ENCODE data around the gene LPP. TPM values are rescaled to one million over a fixed set of nuclear protein-coding genes. Genes with fewer than 3 reads are reported as not detected.

LPP gene
- total RNA-seq, 1 experiment from 2014 or later, result 264 TPM

GRCh38 chr3:188345223-188345622 is 191.3 kb downstream of the LPP start:
- Mint-ChIP-seq H3K27ac (ENCODE audit: unreplicated experiment) (peak overlapping the region; percentile 21), H3K9me3 (ENCODE audit: low read depth, unreplicated experiment) (no peaks in the 10 kb centered on the region), H3K36me3 (ENCODE audit: insufficient read depth, unreplicated experiment) (peaks cover 6% of the 10 kb centered on the region), H3K4me3 (ENCODE audit: low read depth, unreplicated experiment) (no peak overlapping the region), H3K27me3 (ENCODE audit: unreplicated experiment) (no peaks in the 10 kb centered on the region), H3K4me1 (ENCODE audit: low read depth, unreplicated experiment) (peaks cover 68% of the 10 kb centered on the region)
- DNase-seq, result no peak
- CTCF ChIA-PET, result interaction anchor here (1.2 kb wide), 1 partner anchor 589 kb away, joined by 4 read pairs; no protein-coding TSS in a partner anchor
- no peak for TF ChIP-seq CTCF (IDR thresholded peaks at IDR 0.05; ENCODE audit: unreplicated experiment)
- intact Hi-C loops (cut with micrococcal nuclease; ENCODE audit: unreplicated experiment), result no loop called here
- no TSS peak for BruUV-seq (replicated peaks)

GRCh38 chr3:188348435-188349244 is 194.7 kb downstream of the LPP start:
- no peak for TF ChIP-seq CTCF (IDR thresholded peaks at IDR 0.05; ENCODE audit: unreplicated experiment)
- CTCF ChIA-PET, result interaction anchor here (0.8 to 1.4 kb wide), 3 partner anchors 66 to 610 kb away, joined by 4 to 6 read pairs (median 5); no protein-coding TSS in a partner anchor
- H3K4me3 Mint-ChIP-seq (ENCODE audit: low read depth, unreplicated experiment), result peak overlapping the region; percentile 18
- DNase-seq, result peak; percentile 88
- no peaks in the 10 kb centered on the region for H3K9me3 Mint-ChIP-seq (ENCODE audit: low read depth, unreplicated experiment)
- H3K27ac Mint-ChIP-seq (ENCODE audit: unreplicated experiment), result peak overlapping the region; percentile 69
- no TSS peak for BruUV-seq (replicated peaks)
- intact Hi-C loops (cut with micrococcal nuclease; ENCODE audit: unreplicated experiment), result loop anchor here (2.0 kb wide), 3 partner anchors 54 to 610 kb away; no protein-coding TSS in a partner anchor
- H3K27me3 Mint-ChIP-seq (ENCODE audit: unreplicated experiment), result no peaks in the 10 kb centered on the region
- H3K4me1 Mint-ChIP-seq (ENCODE audit: low read depth, unreplicated experiment), result peaks cover 65% of the 10 kb centered on the region
- H3K36me3 Mint-ChIP-seq (ENCODE audit: insufficient read depth, unreplicated experiment), result peaks cover 10% of the 10 kb centered on the region

- TF ChIP-seq CTCF (IDR thresholded peaks at IDR 0.05; ENCODE audit: unreplicated experiment), result no peak
- BruUV-seq (replicated peaks), result no TSS peak
- H3K36me3 Mint-ChIP-seq (ENCODE audit: insufficient read depth, unreplicated experiment), result peaks cover 10% of the 10 kb centered on the region
- no peaks in the 10 kb centered on the region for H3K27me3 Mint-ChIP-seq (ENCODE audit: unreplicated experiment)
- peak; percentile 56 for DNase-seq
- no peaks in the 10 kb centered on the region for H3K9me3 Mint-ChIP-seq (ENCODE audit: low read depth, unreplicated experiment)
- CTCF ChIA-PET, result interaction anchor here (0.6 to 1.4 kb wide), 9 partner anchors 13 to 653 kb away, joined by 3 to 9 read pairs (median 3); partner anchors contain the start of gene BCL6
- intact Hi-C loops (cut with micrococcal nuclease; ENCODE audit: unreplicated experiment), result loop anchor here (2.0 kb wide), 3 partner anchors 55 to 611 kb away; no protein-coding TSS in a partner anchor
- H3K4me1 Mint-ChIP-seq (ENCODE audit: low read depth, unreplicated experiment), result peaks cover 62% of the 10 kb centered on the region
- peak overlapping the region; percentile 75 for H3K27ac Mint-ChIP-seq (ENCODE audit: unreplicated experiment)
- peak overlapping the region; percentile 51 for H3K4me3 Mint-ChIP-seq (ENCODE audit: low read depth, unreplicated experiment)
Observed at GRCh38 chr3:188349351-188349901, 195.5 kb downstream of the LPP start.

GRCh38 chr3:188349933-188350332 is 196.0 kb downstream of the LPP start:
- intact Hi-C loops (cut with micrococcal nuclease; ENCODE audit: unreplicated experiment), result loop anchor here (2.0 kb wide), 3 partner anchors 55 to 611 kb away; no protein-coding TSS in a partner anchor
- no peak for TF ChIP-seq CTCF (IDR thresholded peaks at IDR 0.05; ENCODE audit: unreplicated experiment)
- peak; percentile 39 for DNase-seq
- Mint-ChIP-seq H3K4me3 (ENCODE audit: low read depth, unreplicated experiment) (peak overlapping the region; percentile 51), H3K9me3 (ENCODE audit: low read depth, unreplicated experiment) (no peaks in the 10 kb centered on the region), H3K4me1 (ENCODE audit: low read depth, unreplicated experiment) (peaks cover 59% of the 10 kb centered on the region), H3K27ac (ENCODE audit: unreplicated experiment) (peak overlapping the region; percentile 75), H3K27me3 (ENCODE audit: unreplicated experiment) (no peaks in the 10 kb centered on the region), H3K36me3 (ENCODE audit: insufficient read depth, unreplicated experiment) (peaks cover 10% of the 10 kb centered on the region)
- BruUV-seq (replicated peaks), result no TSS peak
- CTCF ChIA-PET, result interaction anchor here (0.6 to 1.4 kb wide), 11 partner anchors 12 to 652 kb away, joined by 3 to 9 read pairs (median 3); partner anchors contain the start of gene BCL6
